GM12874 (cell line): ENCODE results near the gene FRK.

Experiments used
- TF ChIP-seq, protein P1 (sequence below): IDR thresholded peaks from 2 replicates; pipeline ENCODE4 v1.5.1; 2011; ENCODE audit warnings: low read depth, mild to moderate bottlenecking, control low read depth, low read length, moderate library complexity; ENCODE audit not compliant: insufficient read depth

Gene FRK

DNA sequence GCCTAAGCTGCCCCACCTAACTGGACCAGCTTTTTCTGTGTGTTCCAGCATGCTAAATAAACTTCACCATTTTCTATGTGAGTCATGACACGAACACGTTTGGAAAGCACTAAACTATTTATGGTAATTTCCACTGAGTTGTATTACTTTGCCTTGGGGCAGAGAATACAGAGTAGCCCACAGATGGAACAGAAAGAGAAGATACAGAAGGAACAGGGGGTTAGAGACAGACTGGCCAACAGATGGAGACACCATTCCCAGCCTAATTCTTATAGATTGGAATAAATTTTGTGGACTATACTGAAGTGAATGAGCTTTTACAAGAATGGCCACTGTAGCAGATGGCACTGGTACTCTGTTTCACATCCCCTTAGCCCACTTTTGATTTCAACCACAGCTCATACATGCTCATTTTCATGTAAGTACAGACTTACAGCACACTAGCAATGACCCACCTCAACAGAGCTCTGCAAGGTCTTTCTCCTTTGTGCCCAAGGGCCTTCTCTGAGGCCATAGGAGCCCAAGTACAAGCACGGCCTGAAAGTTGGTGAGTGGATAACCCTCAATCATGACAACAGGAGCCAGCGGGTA, 26.8 kb upstream of the FRK start:
- TF ChIP-seq, protein P1, sequence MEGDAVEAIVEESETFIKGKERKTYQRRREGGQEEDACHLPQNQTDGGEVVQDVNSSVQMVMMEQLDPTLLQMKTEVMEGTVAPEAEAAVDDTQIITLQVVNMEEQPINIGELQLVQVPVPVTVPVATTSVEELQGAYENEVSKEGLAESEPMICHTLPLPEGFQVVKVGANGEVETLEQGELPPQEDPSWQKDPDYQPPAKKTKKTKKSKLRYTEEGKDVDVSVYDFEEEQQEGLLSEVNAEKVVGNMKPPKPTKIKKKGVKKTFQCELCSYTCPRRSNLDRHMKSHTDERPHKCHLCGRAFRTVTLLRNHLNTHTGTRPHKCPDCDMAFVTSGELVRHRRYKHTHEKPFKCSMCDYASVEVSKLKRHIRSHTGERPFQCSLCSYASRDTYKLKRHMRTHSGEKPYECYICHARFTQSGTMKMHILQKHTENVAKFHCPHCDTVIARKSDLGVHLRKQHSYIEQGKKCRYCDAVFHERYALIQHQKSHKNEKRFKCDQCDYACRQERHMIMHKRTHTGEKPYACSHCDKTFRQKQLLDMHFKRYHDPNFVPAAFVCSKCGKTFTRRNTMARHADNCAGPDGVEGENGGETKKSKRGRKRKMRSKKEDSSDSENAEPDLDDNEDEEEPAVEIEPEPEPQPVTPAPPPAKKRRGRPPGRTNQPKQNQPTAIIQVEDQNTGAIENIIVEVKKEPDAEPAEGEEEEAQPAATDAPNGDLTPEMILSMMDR: no peak

DNA sequence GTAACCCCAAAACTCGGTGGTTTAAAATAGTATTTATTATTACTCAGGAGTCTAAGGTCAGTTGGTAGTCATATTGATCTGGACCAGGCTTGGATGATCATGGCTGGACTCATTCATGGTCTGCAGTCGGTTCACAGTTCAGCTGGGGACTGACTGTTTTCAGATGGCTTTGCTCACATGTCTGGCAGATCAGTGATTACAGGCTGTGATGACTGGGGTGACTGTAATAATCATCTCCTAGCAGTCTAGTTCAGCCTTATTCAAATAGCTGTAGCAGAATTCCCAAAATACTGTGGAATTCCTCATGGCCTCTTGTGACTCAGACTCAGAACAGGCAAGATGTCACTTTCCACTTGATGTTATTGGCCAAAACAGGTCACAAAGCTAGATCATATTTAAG, 23.6 kb upstream of the FRK start:
- TF ChIP-seq, protein P1: no peak

DNA sequence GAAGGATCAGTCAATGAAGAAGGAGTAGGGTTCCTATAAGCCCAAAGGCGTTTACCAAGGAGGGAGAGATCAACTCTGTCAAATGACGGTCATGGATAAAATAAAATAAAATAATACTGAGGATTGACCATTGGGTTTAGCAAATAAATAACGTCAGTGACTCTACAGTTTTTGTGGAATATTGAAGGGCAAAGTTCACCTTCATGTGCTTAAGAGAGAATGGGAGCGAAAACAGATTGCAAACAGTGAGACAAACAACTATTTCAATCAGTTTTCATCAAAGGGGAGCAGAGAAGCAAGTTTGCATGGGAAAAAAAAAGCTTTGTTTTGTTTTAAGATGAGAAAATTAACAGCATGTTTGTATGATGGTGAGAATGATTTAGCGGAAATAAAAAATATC, 22.4 kb upstream of the FRK start:
- TF ChIP-seq, protein P1: no peak

DNA sequence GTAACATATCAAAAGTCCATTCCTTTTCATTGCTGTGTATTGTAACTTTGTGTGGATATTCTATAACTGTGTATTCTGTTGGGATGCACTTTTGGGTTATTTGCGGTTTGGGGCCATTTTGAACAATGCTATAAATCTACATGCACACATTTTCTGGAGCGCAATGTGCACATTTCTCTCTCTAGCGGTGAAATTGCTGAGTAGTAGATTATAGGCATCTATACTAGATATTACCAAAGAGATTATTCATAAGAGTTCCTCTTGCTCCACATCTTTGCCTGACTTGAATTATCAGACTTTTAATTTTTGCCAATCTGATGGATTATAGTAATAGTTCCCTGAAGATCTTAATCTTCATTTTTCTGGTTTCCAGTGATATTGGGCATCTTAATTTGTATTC, 18.3 kb upstream of the FRK start:
- TF ChIP-seq, protein P1: no peak

DNA sequence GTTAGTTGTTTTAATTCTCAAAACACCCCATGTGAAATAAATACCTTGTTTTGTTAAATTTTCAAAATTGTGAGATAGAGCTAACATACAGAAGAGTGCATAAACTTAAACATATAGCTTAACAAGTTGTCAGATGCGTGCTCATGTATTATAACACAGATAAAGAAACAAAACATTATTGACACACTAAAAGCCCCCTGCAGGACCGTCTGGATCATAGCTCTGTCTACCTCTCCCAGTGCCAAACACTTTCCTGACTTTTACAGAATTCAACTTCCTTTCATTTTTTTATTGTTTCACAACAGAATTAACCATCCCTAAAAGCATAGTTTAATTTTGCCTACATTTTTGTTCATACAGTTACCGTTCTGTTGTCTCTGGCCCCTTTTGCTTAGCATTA, 17.8 kb upstream of the FRK start:
- TF ChIP-seq, protein P1: no peak

DNA sequence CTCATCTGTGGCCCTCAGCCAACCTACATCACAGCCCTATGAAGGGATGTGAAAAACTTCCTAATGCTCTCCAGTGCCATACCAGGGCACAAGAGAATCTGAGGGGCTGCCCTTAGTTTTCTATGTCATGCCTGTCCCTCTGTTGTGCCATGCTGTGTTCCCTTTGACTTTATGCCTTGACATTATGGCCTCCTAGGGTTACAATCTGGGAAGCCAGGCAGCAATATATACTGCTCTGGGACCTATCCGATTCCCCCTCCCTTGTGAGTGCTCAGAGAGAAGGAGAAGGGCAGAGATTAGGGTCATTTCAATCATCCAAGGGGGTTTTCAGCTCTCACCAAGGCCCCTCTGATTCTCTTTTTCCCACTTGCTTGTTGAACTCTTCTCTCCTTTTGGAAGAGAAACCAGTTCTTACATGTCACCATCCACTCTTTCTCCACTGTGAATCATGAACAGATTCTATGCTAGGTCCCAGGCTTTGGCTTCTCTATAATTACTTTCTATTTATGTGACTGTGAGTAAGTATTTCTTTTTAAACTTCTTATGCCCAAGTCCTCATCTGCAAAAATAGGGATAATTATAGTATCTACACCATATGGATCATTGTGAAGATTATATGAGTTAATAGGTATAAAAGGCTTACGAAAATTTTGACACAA, 14.2 kb upstream of the FRK start:
- TF ChIP-seq, protein P1: no peak

DNA sequence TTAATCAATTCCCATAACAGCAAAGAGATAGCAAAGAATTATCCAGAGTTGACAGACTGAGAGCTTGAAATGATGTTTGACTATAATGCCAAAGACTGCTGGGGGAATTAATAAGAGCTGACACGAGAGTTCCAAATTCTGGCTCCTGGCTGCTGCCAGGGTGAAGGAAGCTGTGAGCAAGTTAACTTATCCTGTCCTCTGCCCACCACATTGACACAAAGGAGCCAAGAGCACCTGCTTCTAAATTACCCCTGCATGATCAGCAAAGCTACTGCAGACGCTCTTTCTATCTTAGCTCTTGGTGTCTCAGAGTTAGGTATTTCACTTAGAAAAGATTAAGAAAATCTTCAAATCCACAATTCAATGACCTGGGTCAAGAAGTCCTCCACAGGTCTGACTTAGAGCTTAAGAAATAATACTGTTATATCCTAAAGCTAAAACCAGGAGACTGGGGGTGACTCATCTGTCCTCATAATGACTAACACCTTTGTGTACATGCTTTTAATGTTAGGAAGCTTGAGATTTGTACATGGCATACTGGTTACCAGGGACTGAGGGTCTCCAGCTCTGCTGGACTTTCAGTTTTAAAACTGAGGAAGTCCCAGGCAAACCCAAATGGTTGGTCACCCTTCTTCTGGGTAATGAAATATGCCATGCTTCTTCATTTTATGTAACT, 13.2 kb upstream of the FRK start:
- TF ChIP-seq, protein P1: no peak
